ENCODE data around the gene SYNPO2L. TPM values are rescaled to one million over a fixed set of nuclear protein-coding genes. Genes with fewer than 3 reads are reported as not detected.

SYNPO2L gene
- total RNA-seq, 4 donors from 2014 or later: 26.8 to 117 (median 46.8) TPM

DNA sequence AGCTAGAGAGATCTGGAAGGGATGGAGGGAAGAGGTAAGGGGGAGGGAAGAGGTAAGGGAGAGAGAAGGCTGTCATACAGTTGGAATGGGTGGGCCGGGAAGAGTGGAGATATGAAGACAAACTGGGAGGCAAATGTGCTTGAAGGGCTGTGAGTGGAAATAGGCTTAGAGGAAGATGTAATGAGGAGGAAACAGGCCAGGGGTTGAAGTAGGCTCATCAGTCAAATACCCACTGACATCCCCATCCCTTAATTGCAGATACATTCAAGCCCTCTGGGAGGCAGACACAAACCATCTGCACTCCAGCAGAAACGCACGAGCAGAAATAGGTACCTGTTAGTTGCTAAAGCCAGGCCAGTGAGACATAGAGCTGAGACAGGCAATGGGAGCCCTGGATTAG lies 2.1 kb downstream of the SYNPO2L start:
- H3K4me3 ChIP-seq: peak overlapping the region; percentile 56 to 76 (median 71)

DNA sequence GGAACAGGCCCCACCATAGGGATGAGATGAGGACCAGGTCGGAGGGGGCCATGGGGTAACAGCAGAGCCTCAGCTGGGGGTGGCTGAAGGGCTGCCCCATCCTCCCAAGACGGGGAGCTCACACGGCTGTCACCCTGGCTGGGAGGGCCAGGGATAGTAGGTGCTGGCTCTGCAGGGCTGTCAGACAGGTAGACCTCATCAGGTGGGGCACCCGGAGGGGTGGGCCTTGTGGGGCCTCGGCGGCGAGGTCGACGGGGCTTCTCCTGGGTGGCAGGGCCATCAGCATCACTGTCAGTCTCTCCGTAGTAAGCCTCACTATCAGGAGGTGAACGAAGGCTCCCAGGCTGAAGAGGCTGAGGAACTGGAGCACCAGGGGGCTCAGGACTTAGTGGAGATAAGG lies 2.6 kb downstream of the SYNPO2L start:
- ATAC-seq (no peak), DNase-seq (no peak)
- in situ Hi-C loops (cut with MboI; ENCODE audit: low sequenced_read_pairs in 4 of 4) (no loop called here), intact Hi-C loops (cut with DNase I; ENCODE audit: low total_unique reads) (loop anchor here (10.0 kb wide), 1 partner anchor 392 kb away; no protein-coding TSS in a partner anchor)
- H3K4me3 ChIP-seq: peak overlapping the region in 2 of 4 donors; percentile 67 to 75
- H3K27me3 ChIP-seq: no peaks in the 10 kb centered on the region
- H3K27ac ChIP-seq: peak overlapping the region; percentile 96 to 99 (median 98)
- H3K36me3 ChIP-seq: peaks cover 0 to 17% of the 10 kb centered on the region in 2 donors
- no peaks in the 10 kb centered on the region for H3K9me3 ChIP-seq
- peaks cover 66 to 70% of the 10 kb centered on the region in 2 donors for H3K4me1 ChIP-seq
- TF ChIP-seq POLR2A (IDR thresholded peaks at IDR 0.05): no peak
- TF ChIP-seq, protein P1, sequence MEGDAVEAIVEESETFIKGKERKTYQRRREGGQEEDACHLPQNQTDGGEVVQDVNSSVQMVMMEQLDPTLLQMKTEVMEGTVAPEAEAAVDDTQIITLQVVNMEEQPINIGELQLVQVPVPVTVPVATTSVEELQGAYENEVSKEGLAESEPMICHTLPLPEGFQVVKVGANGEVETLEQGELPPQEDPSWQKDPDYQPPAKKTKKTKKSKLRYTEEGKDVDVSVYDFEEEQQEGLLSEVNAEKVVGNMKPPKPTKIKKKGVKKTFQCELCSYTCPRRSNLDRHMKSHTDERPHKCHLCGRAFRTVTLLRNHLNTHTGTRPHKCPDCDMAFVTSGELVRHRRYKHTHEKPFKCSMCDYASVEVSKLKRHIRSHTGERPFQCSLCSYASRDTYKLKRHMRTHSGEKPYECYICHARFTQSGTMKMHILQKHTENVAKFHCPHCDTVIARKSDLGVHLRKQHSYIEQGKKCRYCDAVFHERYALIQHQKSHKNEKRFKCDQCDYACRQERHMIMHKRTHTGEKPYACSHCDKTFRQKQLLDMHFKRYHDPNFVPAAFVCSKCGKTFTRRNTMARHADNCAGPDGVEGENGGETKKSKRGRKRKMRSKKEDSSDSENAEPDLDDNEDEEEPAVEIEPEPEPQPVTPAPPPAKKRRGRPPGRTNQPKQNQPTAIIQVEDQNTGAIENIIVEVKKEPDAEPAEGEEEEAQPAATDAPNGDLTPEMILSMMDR (IDR thresholded peaks at IDR 0.05 in 4 of 5, conservative IDR thresholded peaks at IDR 0.05 in 1 of 5): no peak

More for the DNA sequence above, 2.1 kb downstream of the SYNPO2L start:
- no peak for TF ChIP-seq POLR2A (IDR thresholded peaks at IDR 0.05)
- TF ChIP-seq, protein P1 (IDR thresholded peaks at IDR 0.05 in 4 of 5, conservative IDR thresholded peaks at IDR 0.05 in 1 of 5): peak in 3 of 5 experiments; percentile 37 to 45 (median 42)
- no peaks in the 10 kb centered on the region for H3K9me3 ChIP-seq
- DNase-seq (peak; percentile 50 to 75), ATAC-seq (peak; percentile 24 to 26)
- peaks cover 61 to 65% of the 10 kb centered on the region in 2 donors for H3K4me1 ChIP-seq
- no peaks in the 10 kb centered on the region for H3K27me3 ChIP-seq
- peak overlapping the region; percentile 96 to 99 (median 98) for H3K27ac ChIP-seq
- intact Hi-C loops (cut with DNase I; ENCODE audit: low total_unique reads): loop anchor here (1.0 to 10.0 kb wide), 3 partner anchors 77 to 391 kb away; partner anchors contain the start of gene SEC24C
- peaks cover 0 to 17% of the 10 kb centered on the region in 2 donors for H3K36me3 ChIP-seq
- in situ Hi-C loops (cut with MboI; ENCODE audit: low sequenced_read_pairs in 4 of 4): no loop called here

DNA sequence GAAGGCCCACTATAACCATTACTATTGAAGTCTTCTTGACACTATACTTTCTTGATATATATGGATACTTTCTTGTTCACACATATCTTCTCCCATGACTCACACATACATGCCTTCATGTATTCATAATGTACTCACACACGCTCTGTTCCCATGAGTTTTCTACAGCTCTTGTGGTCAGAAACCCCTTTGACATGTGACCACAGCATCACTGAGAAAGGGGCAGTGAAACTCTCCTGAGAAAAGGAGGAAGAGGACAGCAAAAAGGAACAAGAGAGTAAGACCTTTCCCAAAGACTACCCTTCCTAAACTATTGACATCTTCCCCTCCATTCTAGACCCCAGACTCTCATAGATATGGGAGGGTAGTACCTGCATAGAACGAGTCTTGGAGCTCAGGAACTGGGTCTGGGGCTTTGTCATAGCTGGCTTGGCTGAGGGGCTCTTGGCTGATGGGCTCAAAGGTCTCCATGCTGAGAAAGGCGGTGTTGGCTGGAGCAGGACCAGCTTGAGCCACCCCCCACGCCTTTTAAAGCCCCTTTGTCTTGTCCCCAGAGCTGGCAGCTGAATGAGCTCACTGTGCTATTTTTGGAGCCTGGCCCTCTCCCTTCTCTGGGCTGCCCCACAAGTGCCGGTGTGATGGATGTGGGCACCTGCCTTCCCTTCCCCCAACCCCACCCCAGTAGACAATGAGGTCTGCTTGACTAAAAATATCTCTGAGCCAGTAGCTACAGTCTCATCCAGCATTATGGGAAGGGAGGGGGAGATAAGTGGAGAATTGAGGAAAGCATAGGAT lies 5.1 kb downstream of the SYNPO2L start:
- no peaks in the 10 kb centered on the region for H3K27me3 ChIP-seq
- ATAC-seq (peak; percentile 63 to 67), DNase-seq (peak; percentile 92 to 97)
- in situ Hi-C loops (cut with MboI; ENCODE audit: low sequenced_read_pairs in 4 of 4): no loop called here
- no peaks in the 10 kb centered on the region for H3K9me3 ChIP-seq
- H3K27ac ChIP-seq: peak overlapping the region; percentile 96 to 99 (median 98)
- peaks cover 77 to 81% of the 10 kb centered on the region in 2 donors for H3K4me1 ChIP-seq
- peaks cover 0 to 17% of the 10 kb centered on the region in 2 donors for H3K36me3 ChIP-seq
- H3K4me3 ChIP-seq: peak overlapping the region; percentile 15 to 48 (median 36)
- peak; percentile 13 to 38 for TF ChIP-seq POLR2A (IDR thresholded peaks at IDR 0.05)
- TF ChIP-seq, protein P1 (IDR thresholded peaks at IDR 0.05 in 4 of 5, conservative IDR thresholded peaks at IDR 0.05 in 1 of 5): no peak
- intact Hi-C loops (cut with DNase I; ENCODE audit: low total_unique reads): loop anchor here (10.0 kb wide), 1 partner anchor 394 kb away; no protein-coding TSS in a partner anchor

DNA sequence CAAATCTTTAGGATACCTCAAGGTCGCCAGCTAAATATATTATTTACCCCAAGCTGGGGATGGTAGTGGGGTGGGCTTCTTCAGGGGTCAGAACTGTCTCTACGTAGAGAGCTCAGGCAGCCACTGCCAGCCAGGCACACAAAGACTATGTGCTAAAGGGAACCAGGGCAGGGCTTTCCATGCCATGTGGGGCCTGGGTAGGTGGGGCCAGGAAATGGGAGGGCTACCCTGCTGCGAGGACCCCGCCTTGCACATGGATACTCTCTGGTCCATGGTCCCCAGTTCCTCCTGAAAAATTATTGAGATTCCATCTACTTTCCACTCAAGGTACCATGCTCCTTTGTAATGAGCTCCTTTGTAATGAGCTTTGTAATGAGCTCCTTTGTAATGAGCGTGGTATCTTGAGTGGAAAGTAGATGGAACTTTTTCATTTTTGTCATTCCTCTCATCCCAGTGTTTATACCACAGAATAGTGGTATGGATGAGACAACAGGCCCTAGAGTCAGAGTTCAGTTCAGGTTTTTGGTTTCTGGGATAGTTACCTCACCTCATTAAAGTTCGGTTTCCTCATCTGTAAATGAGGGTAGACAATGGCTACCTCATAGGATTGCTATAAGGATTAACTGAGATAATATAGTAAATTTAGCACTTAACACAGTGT lies 5.8 kb downstream of the SYNPO2L start:
- Histone ChIP-seq H3K4me1 (peaks cover 83 to 87% of the 10 kb centered on the region in 2 donors), H3K9me3 (no peaks in the 10 kb centered on the region), H3K27me3 (no peaks in the 10 kb centered on the region), H3K36me3 (peaks cover 0 to 17% of the 10 kb centered on the region in 2 donors), H3K4me3 (peak overlapping the region in 3 of 4 donors; percentile 11 to 48 (median 46)), H3K27ac (peak overlapping the region; percentile 96 to 99 (median 98))
- no peak for DNase-seq
- in situ Hi-C loops (cut with MboI; ENCODE audit: low sequenced_read_pairs in 4 of 4) (loop anchor here in 2 of 4 donors (10.0 to 25.0 kb wide), 2 partner anchors 75 to 388 kb away; partner anchors contain the start of gene MRPS16 (in 1 of the 2)), intact Hi-C loops (cut with DNase I; ENCODE audit: low total_unique reads) (loop anchor here (10.0 kb wide), 2 partner anchors 385 to 395 kb away; no protein-coding TSS in a partner anchor)
- ATAC-seq: no peak
- TF ChIP-seq POLR2A (IDR thresholded peaks at IDR 0.05): no peak
- TF ChIP-seq, protein P1 (IDR thresholded peaks at IDR 0.05 in 4 of 5, conservative IDR thresholded peaks at IDR 0.05 in 1 of 5): no peak

Data from gastrocnemius medialis (tissue), 4 donors.